Trophoblast cell (in vitro differentiated cells and primary cell): ENCODE results near the gene ANKS1B.

ENCODE experiments used
- DNase-seq, 2 donors: peaks; one replicate each; pipeline ENCODE4 v3.0.0-alpha.2; 2016
- H2AFZ ChIP-seq: 2 replicates; pipeline ENCODE4 v1.6.1; 2013; ENCODE audit warnings: low read length, moderate library complexity, mild to moderate bottlenecking; ENCODE audit not compliant: insufficient read depth, poor library complexity
- H2AK5ac ChIP-seq: 2 replicates; pipeline ENCODE4 v1.6.1; 2013; ENCODE audit warnings: mild to moderate bottlenecking, low read length
- H2BK120ac ChIP-seq: 2 replicates; pipeline ENCODE4 v1.6.1; 2013; ENCODE audit warnings: low read length, mild to moderate bottlenecking, moderate library complexity; ENCODE audit not compliant: insufficient read depth, poor library complexity
- H2BK12ac ChIP-seq: 2 replicates; pipeline ENCODE4 v1.6.1; 2013; ENCODE audit warnings: mild to moderate bottlenecking, low read length, moderate library complexity
- H2BK5ac ChIP-seq: 2 replicates; pipeline ENCODE4 v1.6.1; 2013; ENCODE audit warnings: low read length, low read depth, moderate library complexity, mild to moderate bottlenecking; ENCODE audit not compliant: poor library complexity
- H3K14ac ChIP-seq: 2 replicates; pipeline ENCODE4 v1.6.1; 2013; ENCODE audit warnings: mild to moderate bottlenecking, low read length
- H3K18ac ChIP-seq: 2 replicates; pipeline ENCODE4 v1.6.1; 2013; ENCODE audit warnings: mild to moderate bottlenecking, low read length
- H3K23ac ChIP-seq: 2 replicates; pipeline ENCODE4 v1.6.1; 2013; ENCODE audit warnings: low read length
- H3K27ac ChIP-seq: 2 replicates; pipeline ENCODE4 v1.5.1; 2013; ENCODE audit warnings: low read depth, mild to moderate bottlenecking, inconsistent platforms, low read length, moderate library complexity
- H3K27me3 ChIP-seq: 2 replicates; pipeline ENCODE4 v1.6.1; 2013; ENCODE audit warnings: inconsistent platforms, mild to moderate bottlenecking, low read length, moderate library complexity; ENCODE audit not compliant: insufficient read depth
- H3K36me3 ChIP-seq, 2 experiments: 1 replicate in 1 of 2; 2 replicates in 1 of 2; pipeline ENCODE4 v1.6.1; 2013; ENCODE audit warnings: low read length in 2 of 2, mild to moderate bottlenecking in 2 of 2, moderate library complexity in 1 of 2; ENCODE audit not compliant: insufficient read depth in 2 of 2, control insufficient read depth in 1 of 2
- H3K4ac ChIP-seq: 2 replicates; pipeline ENCODE4 v1.6.1; 2013; ENCODE audit warnings: low read depth, mild to moderate bottlenecking, low read length, moderate library complexity
- H3K4me1 ChIP-seq, 2 experiments: 1 replicate in 1 of 2; 2 replicates in 1 of 2; pipeline ENCODE4 v1.6.1; 2013; ENCODE audit warnings: low read length in 2 of 2, mild to moderate bottlenecking in 2 of 2, moderate library complexity in 1 of 2; ENCODE audit not compliant: insufficient read depth in 2 of 2, control insufficient read depth in 1 of 2
- H3K4me2 ChIP-seq: 2 replicates; pipeline ENCODE4 v1.6.1; 2013; ENCODE audit warnings: inconsistent platforms, mild to moderate bottlenecking, low read length, moderate library complexity
- H3K4me3 ChIP-seq: 2 replicates; pipeline ENCODE4 v1.5.1; 2013; ENCODE audit warnings: mild to moderate bottlenecking, low read depth, low read length, inconsistent platforms
- H3K79me1 ChIP-seq: one replicate; pipeline ENCODE4 v1.6.1; 2013; ENCODE audit warnings: low read length
- H3K79me2 ChIP-seq: 2 replicates; pipeline ENCODE4 v1.6.1; 2013; ENCODE audit warnings: low read length, mild to moderate bottlenecking; ENCODE audit not compliant: control insufficient read depth, insufficient read depth, poor library complexity
- H3K9ac ChIP-seq: 2 replicates; pipeline ENCODE4 v1.6.1; 2013; ENCODE audit warnings: mild to moderate bottlenecking, low read length
- H3K9me3 ChIP-seq: 2 replicates; pipeline ENCODE4 v1.6.1; 2013; ENCODE audit warnings: low read depth, mild to moderate bottlenecking, control low read depth, inconsistent platforms, low read length; ENCODE audit not compliant: insufficient read depth
- H4K12ac ChIP-seq: 2 replicates; pipeline ENCODE4 v1.6.1; 2013; ENCODE audit warnings: low read depth, mild to moderate bottlenecking, low read length, moderate library complexity
- H4K8ac ChIP-seq: 2 replicates; pipeline ENCODE4 v1.6.1; 2013; ENCODE audit warnings: low read depth, mild to moderate bottlenecking, low read length, moderate library complexity
- H4K91ac ChIP-seq: one replicate; pipeline ENCODE4 v1.6.1; 2013; ENCODE audit warnings: low read depth, mild to moderate bottlenecking, low read length, moderate library complexity
- WGBS: extraction: QIAGEN DNeasy Blood & Tissue Kit; methylation state at CpG from one replicate; pipeline ENCODE4 v1.1.7; 2013; ENCODE audit warnings: missing lambda C conversion rate; ENCODE audit not compliant: insufficient read length, insufficient coverage; ENCODE audit errors: extremely low coverage; 5-methylcytosine and 5-hydroxymethylcytosine counted together

Gene ANKS1B

GRCh38 chr12:99915251-99916082, 69.3 kb downstream of the ANKS1B start:
- Histone ChIP-seq H4K8ac (no peak overlapping the region), H3K14ac (no peak overlapping the region), H3K9me3 (no peaks in the 10 kb centered on the region), H3K27me3 (no peaks in the 10 kb centered on the region), H3K27ac (no peak overlapping the region), H3K9ac (no peak overlapping the region), H3K18ac (no peak overlapping the region), H2BK120ac (no peak overlapping the region), H3K4me3 (no peak overlapping the region), H3K23ac (no peak overlapping the region), H2AK5ac (no peak overlapping the region), H3K4ac (no peak overlapping the region), H3K36me3 (no peaks in the 10 kb centered on the region), H3K79me1 (peaks cover 1% of the 10 kb centered on the region), H3K4me1 (no peaks in the 10 kb centered on the region), H4K91ac (no peak overlapping the region), H2BK12ac (no peak overlapping the region), H4K12ac (no peak overlapping the region), H3K79me2 (no peaks in the 10 kb centered on the region), H2BK5ac (no peak overlapping the region), H2AFZ (no peak overlapping the region), H3K4me2 (no peak overlapping the region)
- no CpG with 5 or more reads among the region's 6 CpGs for WGBS
- DNase-seq: no peak

- Histone ChIP-seq H3K9me3 (no peaks in the 10 kb centered on the region), H4K8ac (no peak overlapping the region), H2BK120ac (no peak overlapping the region), H3K18ac (no peak overlapping the region), H3K4me2 (no peak overlapping the region), H2AFZ (no peak overlapping the region), H3K23ac (no peak overlapping the region), H4K91ac (no peak overlapping the region), H2BK12ac (no peak overlapping the region), H3K79me1 (peaks cover 1% of the 10 kb centered on the region), H3K27ac (no peak overlapping the region), H4K12ac (no peak overlapping the region), H3K27me3 (no peaks in the 10 kb centered on the region), H3K14ac (no peak overlapping the region), H3K4ac (no peak overlapping the region), H3K4me1 (no peaks in the 10 kb centered on the region), H3K79me2 (no peaks in the 10 kb centered on the region), H3K36me3 (no peaks in the 10 kb centered on the region), H3K9ac (no peak overlapping the region), H2BK5ac (no peak overlapping the region), H3K4me3 (no peak overlapping the region), H2AK5ac (no peak overlapping the region)
- WGBS: no CpG with 5 or more reads among the region's 1 CpG
- DNase-seq: no peak
Measured at GRCh38 chr12:99914206-99914605, 70.5 kb downstream of the ANKS1B start.

- Histone ChIP-seq H3K4me3 (no peak overlapping the region), H2AK5ac (no peak overlapping the region), H3K23ac (no peak overlapping the region), H3K4me1 (peaks cover under 1 to 3% of the 10 kb centered on the region in 2 experiments), H3K4me2 (no peak overlapping the region), H3K4ac (no peak overlapping the region), H3K9ac (no peak overlapping the region), H2BK5ac (no peak overlapping the region), H3K18ac (no peak overlapping the region), H4K91ac (no peak overlapping the region), H3K79me2 (no peaks in the 10 kb centered on the region), H4K8ac (no peak overlapping the region), H3K27me3 (no peaks in the 10 kb centered on the region), H2AFZ (no peak overlapping the region), H3K14ac (no peak overlapping the region), H2BK120ac (no peak overlapping the region), H4K12ac (no peak overlapping the region), H3K36me3 (no peaks in the 10 kb centered on the region), H2BK12ac (no peak overlapping the region), H3K9me3 (no peaks in the 10 kb centered on the region), H3K27ac (no peak overlapping the region), H3K79me1 (peaks cover 1% of the 10 kb centered on the region)
- no CpG with 5 or more reads among the region's 1 CpG for WGBS
- DNase-seq: no peak
Measured at GRCh38 chr12:99911967-99912366, 72.8 kb downstream of the ANKS1B start.

GRCh38 chr12:99911081-99911480, 73.7 kb downstream of the ANKS1B start:
- WGBS: no CpG with 5 or more reads among the region's 3 CpGs
- H2BK5ac ChIP-seq: no peak overlapping the region
- no peaks in the 10 kb centered on the region for H3K79me2 ChIP-seq
- H3K9me3 ChIP-seq: no peaks in the 10 kb centered on the region
- H3K79me1 ChIP-seq: peaks cover 1% of the 10 kb centered on the region
- H3K27ac ChIP-seq: no peak overlapping the region
- H3K4me3 ChIP-seq: no peak overlapping the region
- H3K36me3 ChIP-seq: no peaks in the 10 kb centered on the region
- no peak overlapping the region for H2AK5ac ChIP-seq
- H3K27me3 ChIP-seq: no peaks in the 10 kb centered on the region
- no peak overlapping the region for H2AFZ ChIP-seq
- H3K4me1 ChIP-seq: peaks cover 2 to 3% of the 10 kb centered on the region in 2 experiments
- H3K9ac ChIP-seq: no peak overlapping the region
- no peak overlapping the region for H2BK120ac ChIP-seq
- H4K12ac ChIP-seq: no peak overlapping the region
- no peak overlapping the region for H3K18ac ChIP-seq
- peak; percentile 33 to 66 for DNase-seq
- no peak overlapping the region for H3K23ac ChIP-seq
- no peak overlapping the region for H3K4me2 ChIP-seq
- H2BK12ac ChIP-seq: no peak overlapping the region
- H4K91ac ChIP-seq: no peak overlapping the region
- H3K4ac ChIP-seq: no peak overlapping the region
- H4K8ac ChIP-seq: no peak overlapping the region
- H3K14ac ChIP-seq: no peak overlapping the region
